HG02885 (cell line): ENCODE measurements around the gene CFAP210.
A peak's percentile ranks its signal among the peaks of the same experiment; 100 is the strongest.

Experiments
- ATAC-seq: cut with Tn5 transposase; IDR thresholded peaks from one replicate; pipeline ENCODE4 v1.9.1; 2021; ENCODE audit warnings: mild to moderate bottlenecking; ENCODE audit not compliant: unreplicated experiment, poor library complexity

CFAP210 gene

GRCh38 chr2:169694113-169694893 is at the start of gene CFAP210, which contains the start of gene PHOSPHO2:
Gene CFAP210 (minus strand): TSS chr2:169694405. CDS start chr2:169694327, 78 bp downstream.
Gene PHOSPHO2 (plus strand): TSS chr2:169694469. CDS start chr2:169700972, 6,503 bp downstream.
- ATAC-seq: peak; percentile 99

GRCh38 chr2:169743549-169743948 is 49.3 kb upstream of the CFAP210 start:
- ATAC-seq: no peak

- ATAC-seq: no peak
Measured at GRCh38 chr2:169739351-169739750, 45.1 kb upstream of the CFAP210 start.

- ATAC-seq: no peak
Measured at GRCh38 chr2:169738566-169739229, 44.5 kb upstream of the CFAP210 start.

GRCh38 chr2:169736902-169737301 is 42.7 kb upstream of the CFAP210 start:
- no peak for ATAC-seq

- ATAC-seq: no peak
Measured at GRCh38 chr2:169735623-169736022, 41.4 kb upstream of the CFAP210 start.

GRCh38 chr2:169734169-169734847 is 40.1 kb upstream of the CFAP210 start:
- peak; percentile 43 for ATAC-seq

- ATAC-seq: no peak
Measured at GRCh38 chr2:169732583-169733358, 38.6 kb upstream of the CFAP210 start.

- ATAC-seq: no peak
Measured at GRCh38 chr2:169732075-169732474, 37.9 kb upstream of the CFAP210 start.

- no peak for ATAC-seq
Measured at GRCh38 chr2:169729274-169729605, 35.0 kb upstream of the CFAP210 start.

- no peak for ATAC-seq
Measured at GRCh38 chr2:169727065-169727464, 32.9 kb upstream of the CFAP210 start.

- ATAC-seq: no peak
Measured at GRCh38 chr2:169721016-169721415, 26.8 kb upstream of the CFAP210 start.

GRCh38 chr2:169718930-169719504 is 24.8 kb upstream of the CFAP210 start:
- no peak for ATAC-seq

- ATAC-seq: no peak
Measured at GRCh38 chr2:169717691-169718063, 23.5 kb upstream of the CFAP210 start.

- ATAC-seq: no peak
Measured at GRCh38 chr2:169716938-169717690, 22.9 kb upstream of the CFAP210 start.

- no peak for ATAC-seq
Measured at GRCh38 chr2:169716238-169716886, 22.2 kb upstream of the CFAP210 start.

- ATAC-seq: no peak
Measured at GRCh38 chr2:169715379-169716237, 21.4 kb upstream of the CFAP210 start.

GRCh38 chr2:169714699-169715098 is 20.5 kb upstream of the CFAP210 start:
- no peak for ATAC-seq
